Measurements from ENCODE around the gene PKHD1. TPM values are rescaled to one million over a fixed set of nuclear protein-coding genes. Genes with fewer than 3 reads are reported as not detected.
"Not testable (repeated sequence)": the region's sequence is repeated elsewhere in the genome, so short reads cannot be mapped to it uniquely, and the experiment has no call there.

Gene PKHD1
- total RNA-seq, 1 experiment from 2014 or later, result 0.09 TPM

DNA sequence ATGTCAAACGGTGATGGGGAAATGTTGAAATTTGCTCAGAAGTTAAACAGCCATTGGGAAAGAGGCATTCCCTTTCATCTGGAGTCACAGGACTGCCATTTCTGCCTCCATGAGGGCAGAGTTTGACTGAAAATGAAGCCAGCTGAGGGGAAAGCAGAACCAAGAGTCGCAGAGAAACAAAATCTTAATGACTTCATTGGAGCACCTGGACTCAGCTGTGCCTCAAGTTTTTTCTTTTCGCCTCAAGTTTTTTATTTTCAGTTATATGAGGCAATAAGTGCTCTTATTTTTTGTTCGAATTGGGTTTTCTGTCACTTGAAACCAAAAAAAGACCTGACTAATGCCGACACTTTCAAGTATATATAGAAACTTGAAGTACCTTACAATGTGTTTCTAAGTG is 161.3 kb downstream of the PKHD1 start:
- Histone ChIP-seq H3K9me3 (ENCODE audit: control insufficient read depth, low read depth, low read length) (peaks cover 9% of the 10 kb centered on the region), H3K4me1 (ENCODE audit: insufficient read depth, low read length) (no peaks in the 10 kb centered on the region), H2BK120ac (ENCODE audit: low read depth, low read length, poor library complexity, severe bottlenecking) (no peak overlapping the region), H3K27me3 (ENCODE audit: insufficient read depth, low read length) (no peaks in the 10 kb centered on the region), H4K5ac (ENCODE audit: insufficient read length, low read depth, low read length) (no peak overlapping the region), H2AFZ (ENCODE audit: low read length) (no peak overlapping the region), H3K79me1 (ENCODE audit: insufficient read depth, low read depth, low read length, poor library complexity, severe bottlenecking) (no peaks in the 10 kb centered on the region), H2BK20ac (ENCODE audit: low read depth, low read length, poor library complexity, severe bottlenecking) (no peak overlapping the region), H3K4ac (ENCODE audit: low read depth, low read length) (no peak overlapping the region), H3K79me2 (ENCODE audit: insufficient read depth, low read length) (no peaks in the 10 kb centered on the region), H4K8ac (replicated peaks; ENCODE audit: insufficient read length, low read depth, low read length) (no peak overlapping the region), H3K18ac (ENCODE audit: insufficient read length, low read depth, low read length) (no peak overlapping the region), H4K20me1 (ENCODE audit: control insufficient read depth, insufficient read depth, insufficient read length) (no peaks in the 10 kb centered on the region), H3T11ph (ENCODE audit: low read length) (no peak overlapping the region), H2BK5ac (ENCODE audit: insufficient read length, low read length) (no peak overlapping the region), H3K27ac (ENCODE audit: insufficient read length, low read depth, low read length) (no peak overlapping the region), H2BK12ac (ENCODE audit: insufficient read length, low read depth, low read length) (no peak overlapping the region), H3K23ac (ENCODE audit: insufficient read length, low read depth, low read length) (no peak overlapping the region), H4K91ac (ENCODE audit: insufficient read length, low read depth, low read length) (no peak overlapping the region), H3K14ac (ENCODE audit: insufficient read depth, low read length) (no peak overlapping the region), H3K23me2 (ENCODE audit: insufficient read length, low read depth, low read length, poor library complexity, severe bottlenecking) (no peaks in the 10 kb centered on the region), H3K56ac (ENCODE audit: insufficient read length, low read depth, low read length) (no peak overlapping the region), H3K4me2 (ENCODE audit: insufficient read depth, insufficient read length, low read length) (no peak overlapping the region), H2AK5ac (ENCODE audit: insufficient read length, low read length) (no peak overlapping the region), H3K9ac (ENCODE audit: extremely low read depth, insufficient read length, low read length) (no peak overlapping the region), H2BK15ac (ENCODE audit: low read depth, low read length) (no peak overlapping the region)
- TF ChIP-seq, protein P1, sequence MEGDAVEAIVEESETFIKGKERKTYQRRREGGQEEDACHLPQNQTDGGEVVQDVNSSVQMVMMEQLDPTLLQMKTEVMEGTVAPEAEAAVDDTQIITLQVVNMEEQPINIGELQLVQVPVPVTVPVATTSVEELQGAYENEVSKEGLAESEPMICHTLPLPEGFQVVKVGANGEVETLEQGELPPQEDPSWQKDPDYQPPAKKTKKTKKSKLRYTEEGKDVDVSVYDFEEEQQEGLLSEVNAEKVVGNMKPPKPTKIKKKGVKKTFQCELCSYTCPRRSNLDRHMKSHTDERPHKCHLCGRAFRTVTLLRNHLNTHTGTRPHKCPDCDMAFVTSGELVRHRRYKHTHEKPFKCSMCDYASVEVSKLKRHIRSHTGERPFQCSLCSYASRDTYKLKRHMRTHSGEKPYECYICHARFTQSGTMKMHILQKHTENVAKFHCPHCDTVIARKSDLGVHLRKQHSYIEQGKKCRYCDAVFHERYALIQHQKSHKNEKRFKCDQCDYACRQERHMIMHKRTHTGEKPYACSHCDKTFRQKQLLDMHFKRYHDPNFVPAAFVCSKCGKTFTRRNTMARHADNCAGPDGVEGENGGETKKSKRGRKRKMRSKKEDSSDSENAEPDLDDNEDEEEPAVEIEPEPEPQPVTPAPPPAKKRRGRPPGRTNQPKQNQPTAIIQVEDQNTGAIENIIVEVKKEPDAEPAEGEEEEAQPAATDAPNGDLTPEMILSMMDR (conservative IDR thresholded peaks at IDR 0.05), result no peak
- Mint-ChIP-seq H3K36me3 (ENCODE audit: insufficient read depth in 1 of 3, low read depth in 3 of 3) (peaks cover 9 to 29% (median 21%) of the 10 kb centered on the region in 3 experiments), H3K4me1 (peaks cover 8 to 10% of the 10 kb centered on the region in 2 experiments), H3K4me3 (no peak overlapping the region), H3K27ac (no peak overlapping the region), H3K27me3 (ENCODE audit: low read depth) (no peaks in the 10 kb centered on the region; the same call in 1 of the 2 replicates), H3K9me3 (peaks cover 32% of the 10 kb centered on the region in 2 experiments)
- DNase-seq, result no peak
- no CpG with 5 or more reads among the region's 5 CpGs for WGBS (ENCODE audit: extremely low coverage, insufficient read length, low lambda C conversion rate)

DNA sequence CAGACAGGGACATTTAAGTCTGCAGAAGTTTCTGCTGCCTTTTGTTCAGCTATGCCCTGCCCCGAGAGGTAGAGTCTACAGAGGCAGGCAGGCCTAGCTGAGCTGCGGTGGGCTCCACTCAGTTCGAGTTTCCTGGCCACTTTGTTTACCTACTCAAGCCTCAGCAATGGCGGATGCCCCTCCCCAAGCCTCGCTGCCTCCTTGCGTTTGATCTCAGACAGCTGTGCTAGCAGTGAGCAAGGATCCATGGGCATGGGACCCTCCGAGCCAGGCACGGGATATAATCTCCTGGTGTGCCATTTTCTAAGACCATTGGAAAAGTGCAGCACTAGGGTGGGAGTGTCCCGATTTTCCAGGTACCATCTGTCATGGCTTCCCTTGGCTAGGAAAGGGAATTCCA is 164.9 kb downstream of the PKHD1 start:
- H3K9ac ChIP-seq (ENCODE audit: extremely low read depth, insufficient read length, low read length); DNase-seq; H3K4me1 ChIP-seq (ENCODE audit: insufficient read depth, low read length); H4K91ac ChIP-seq (ENCODE audit: insufficient read length, low read depth, low read length); H2AFZ ChIP-seq (ENCODE audit: low read length); H2BK120ac ChIP-seq (ENCODE audit: low read depth, low read length, poor library complexity, severe bottlenecking); H4K5ac ChIP-seq (ENCODE audit: insufficient read length, low read depth, low read length); H3K27me3 Mint-ChIP-seq (ENCODE audit: low read depth); H2BK15ac ChIP-seq (ENCODE audit: low read depth, low read length); H3K27ac Mint-ChIP-seq; H3K79me1 ChIP-seq (ENCODE audit: insufficient read depth, low read depth, low read length, poor library complexity, severe bottlenecking); H2BK12ac ChIP-seq (ENCODE audit: insufficient read length, low read depth, low read length); H2BK20ac ChIP-seq (ENCODE audit: low read depth, low read length, poor library complexity, severe bottlenecking); H3K14ac ChIP-seq (ENCODE audit: insufficient read depth, low read length); H3K56ac ChIP-seq (ENCODE audit: insufficient read length, low read depth, low read length); H3K4me2 ChIP-seq (ENCODE audit: insufficient read depth, insufficient read length, low read length); H3K23me2 ChIP-seq (ENCODE audit: insufficient read length, low read depth, low read length, poor library complexity, severe bottlenecking); H3T11ph ChIP-seq (ENCODE audit: low read length); H2BK5ac ChIP-seq (ENCODE audit: insufficient read length, low read length); H4K20me1 ChIP-seq (ENCODE audit: control insufficient read depth, insufficient read depth, insufficient read length); H3K4me3 Mint-ChIP-seq; H3K27ac ChIP-seq (ENCODE audit: insufficient read length, low read depth, low read length); H3K27me3 ChIP-seq (ENCODE audit: insufficient read depth, low read length); H3K4ac ChIP-seq (ENCODE audit: low read depth, low read length); H3K4me1 Mint-ChIP-seq; H4K8ac ChIP-seq (replicated peaks; ENCODE audit: insufficient read length, low read depth, low read length); H3K18ac ChIP-seq (ENCODE audit: insufficient read length, low read depth, low read length); H3K79me2 ChIP-seq (ENCODE audit: insufficient read depth, low read length); H3K23ac ChIP-seq (ENCODE audit: insufficient read length, low read depth, low read length); H2AK5ac ChIP-seq (ENCODE audit: insufficient read length, low read length); H3K9me3 ChIP-seq (ENCODE audit: control insufficient read depth, low read depth, low read length): not testable (repeated sequence)
- Mint-ChIP-seq H3K36me3 (ENCODE audit: insufficient read depth in 1 of 3, low read depth in 3 of 3) (peaks cover 12 to 31% (median 21%) of the 10 kb centered on the region in 3 experiments), H3K9me3 (peaks cover 46 to 48% of the 10 kb centered on the region in 2 experiments)
- WGBS (ENCODE audit: extremely low coverage, insufficient read length, low lambda C conversion rate), result no CpG with 5 or more reads among the region's 9 CpGs
